ENCODE measurements around the gene MOGAT2. TPM values are rescaled to one million over a fixed set of nuclear protein-coding genes. Genes with fewer than 3 reads are reported as not detected.

MOGAT2 gene
- total and polyA plus RNA-seq, 5 experiments from 2014 or later: not detected

GRCh38 chr11:75766443-75767227 is 49.0 kb downstream of the MOGAT2 start:
- H3K4me1 Mint-ChIP-seq: peaks cover 10 to 21% (median 15%) of the 10 kb centered on the region in 4 donors
- POLR2A ChIA-PET: no interaction called here
- H3K27ac Mint-ChIP-seq: peak overlapping the region in 1 of 10 donors; percentile 27
- H3K4me3 Mint-ChIP-seq: peak overlapping the region in 2 of 10 donors; percentile 28 to 57
- no peaks in the 10 kb centered on the region for H3K9me3 Mint-ChIP-seq
- H3K36me3 Mint-ChIP-seq: no peaks in the 10 kb centered on the region
- H3K27me3 Mint-ChIP-seq: peaks cover 2 to 25% (median 12%) of the 10 kb centered on the region in 5 donors
- no peak for ATAC-seq
- no peak for DNase-seq

- Mint-ChIP-seq H3K4me3 (peak overlapping the region in 7 of 10 donors; percentile 5 to 69 (median 45)), H3K36me3 (no peaks in the 10 kb centered on the region), H3K9me3 (no peaks in the 10 kb centered on the region), H3K27me3 (peaks cover 2 to 25% (median 12%) of the 10 kb centered on the region in 5 donors), H3K27ac (peak overlapping the region in 2 of 10 donors; percentile 27 to 37), H3K4me1 (peaks cover 10 to 21% (median 15%) of the 10 kb centered on the region in 4 donors)
- DNase-seq: no peak
- ATAC-seq: no peak
- POLR2A ChIA-PET: no interaction called here
These were observed 49.6 kb downstream of the MOGAT2 start for GRCh38 chr11:75767228-75767572.

- POLR2A ChIA-PET: no interaction called here
- no peak for DNase-seq
- Mint-ChIP-seq H3K27ac (peak overlapping the region in 3 of 10 donors; percentile 32 to 71 (median 53)), H3K27me3 (peaks cover 2 to 25% (median 12%) of the 10 kb centered on the region in 5 donors), H3K9me3 (no peaks in the 10 kb centered on the region), H3K4me3 (peak overlapping the region in 9 of 10 donors; percentile 71 to 94 (median 80)), H3K4me1 (peaks cover 10 to 25% (median 15%) of the 10 kb centered on the region in 4 donors), H3K36me3 (no peaks in the 10 kb centered on the region)
- no peak for ATAC-seq
These were observed 50.1 kb downstream of the MOGAT2 start for GRCh38 chr11:75767793-75768111.

- Mint-ChIP-seq H3K36me3 (no peaks in the 10 kb centered on the region), H3K27ac (peak within 1 kb of the TSS in 8 of 10 donors; percentile 32 to 83 (median 71)), H3K9me3 (no peaks in the 10 kb centered on the region), H3K4me3 (peak within 1 kb of the TSS; percentile 71 to 94 (median 80)), H3K27me3 (peaks cover 2 to 25% (median 12%) of the 10 kb centered on the region in 5 donors), H3K4me1 (peaks cover 10 to 28% (median 15%) of the 10 kb centered on the region in 4 donors)
- ATAC-seq (peak; percentile 91 to 92), DNase-seq (peak; percentile 46 to 78 (median 63))
- POLR2A ChIA-PET: no interaction called here
These were observed 50.7 kb downstream of the MOGAT2 start, which contains the start of gene DGAT2 for GRCh38 chr11:75768112-75768908. TSS of gene DGAT2 (plus strand) at chr11:75768778. CDS start at chr11:75768992, 214 bp downstream.

DNA sequence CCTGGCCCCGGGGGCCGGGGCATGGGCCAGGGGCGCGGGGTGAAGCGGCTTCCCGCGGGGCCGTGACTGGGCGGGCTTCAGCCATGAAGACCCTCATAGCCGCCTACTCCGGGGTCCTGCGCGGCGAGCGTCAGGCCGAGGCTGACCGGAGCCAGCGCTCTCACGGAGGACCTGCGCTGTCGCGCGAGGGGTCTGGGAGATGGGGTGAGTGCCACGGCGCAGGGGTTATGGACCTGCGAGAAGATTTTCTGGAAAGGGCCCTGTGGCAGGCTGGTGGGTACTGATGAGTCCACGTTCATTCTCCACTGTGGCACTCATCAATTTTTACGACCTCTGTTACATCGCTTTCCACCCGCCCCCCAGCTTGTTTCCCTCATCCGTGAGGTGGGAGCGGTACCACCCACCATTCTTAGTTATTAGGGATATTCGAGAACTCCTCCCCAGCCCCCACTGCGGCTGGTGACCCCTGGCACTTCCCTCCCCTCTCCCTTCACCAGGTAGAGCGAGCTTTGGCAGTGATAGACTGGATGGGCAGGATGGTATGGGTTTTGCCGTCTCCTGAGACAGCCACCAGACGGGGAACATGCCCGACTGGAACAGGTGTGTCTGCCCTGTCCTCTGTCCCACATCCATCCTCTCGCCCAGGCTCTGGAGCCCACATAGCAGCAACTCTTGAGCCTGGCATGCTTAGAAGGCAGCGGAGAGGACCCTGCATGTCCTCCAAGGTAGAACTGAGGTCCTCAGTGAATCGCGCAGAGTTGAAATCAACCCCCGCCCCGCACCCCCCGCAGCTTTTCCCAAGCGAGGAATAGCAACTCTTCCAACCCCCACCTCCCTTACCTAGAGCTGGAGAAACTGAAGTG is 51.5 kb downstream of the MOGAT2 start:
- peak overlapping the region; percentile 65 to 83 (median 72) for H3K4me3 Mint-ChIP-seq
- no peaks in the 10 kb centered on the region for H3K9me3 Mint-ChIP-seq
- H3K27me3 Mint-ChIP-seq: peaks cover 2 to 25% (median 12%) of the 10 kb centered on the region in 5 donors
- peak; percentile 9 to 19 for ATAC-seq
- H3K36me3 Mint-ChIP-seq: no peaks in the 10 kb centered on the region
- peaks cover 8 to 34% (median 15%) of the 10 kb centered on the region in 4 donors for H3K4me1 Mint-ChIP-seq
- peak in 1 of 10 donors; percentile 3 for DNase-seq
- peak overlapping the region in 2 of 10 donors; percentile 53 to 54 for H3K27ac Mint-ChIP-seq
- POLR2A ChIA-PET: no interaction called here

- Mint-ChIP-seq H3K4me3 (peak overlapping the region in 7 of 10 donors; percentile 50 to 83 (median 56)), H3K36me3 (no peaks in the 10 kb centered on the region), H3K27me3 (peaks cover 2 to 25% (median 12%) of the 10 kb centered on the region in 5 donors), H3K9me3 (no peaks in the 10 kb centered on the region), H3K27ac (peak overlapping the region in 1 of 10 donors; percentile 31), H3K4me1 (peaks cover 8 to 37% (median 15%) of the 10 kb centered on the region in 4 donors)
- ATAC-seq (no peak), DNase-seq (no peak)
- POLR2A ChIA-PET: no interaction called here
These were observed 52.5 kb downstream of the MOGAT2 start for GRCh38 chr11:75770102-75770501.

GRCh38 chr11:75771646-75772410 is 54.2 kb downstream of the MOGAT2 start:
- no peak overlapping the region for H3K27ac Mint-ChIP-seq
- no peak for DNase-seq
- no peak overlapping the region for H3K4me3 Mint-ChIP-seq
- H3K9me3 Mint-ChIP-seq: no peaks in the 10 kb centered on the region
- no peak for ATAC-seq
- peaks cover 8 to 38% (median 15%) of the 10 kb centered on the region in 4 donors for H3K4me1 Mint-ChIP-seq
- POLR2A ChIA-PET: interaction anchor here (1.1 kb wide), 1 partner anchor 29 kb away, joined by 3 read pairs; no protein-coding TSS in a partner anchor
- no peaks in the 10 kb centered on the region for H3K36me3 Mint-ChIP-seq
- peaks cover 2 to 20% (median 12%) of the 10 kb centered on the region in 5 donors for H3K27me3 Mint-ChIP-seq

- Mint-ChIP-seq H3K4me3 (no peak overlapping the region), H3K27ac (peak overlapping the region in 3 of 10 donors; percentile 3 to 39 (median 4)), H3K36me3 (no peaks in the 10 kb centered on the region), H3K9me3 (no peaks in the 10 kb centered on the region), H3K4me1 (peaks cover 2 to 41% (median 5%) of the 10 kb centered on the region in 4 donors), H3K27me3 (peaks cover 2 to 11% (median 10%) of the 10 kb centered on the region in 5 donors)
- POLR2A ChIA-PET: no interaction called here
- peak in 1 of 10 donors; percentile 18 for DNase-seq
- ATAC-seq: no peak
These were observed 56.1 kb downstream of the MOGAT2 start for GRCh38 chr11:75773595-75774353.

DNA sequence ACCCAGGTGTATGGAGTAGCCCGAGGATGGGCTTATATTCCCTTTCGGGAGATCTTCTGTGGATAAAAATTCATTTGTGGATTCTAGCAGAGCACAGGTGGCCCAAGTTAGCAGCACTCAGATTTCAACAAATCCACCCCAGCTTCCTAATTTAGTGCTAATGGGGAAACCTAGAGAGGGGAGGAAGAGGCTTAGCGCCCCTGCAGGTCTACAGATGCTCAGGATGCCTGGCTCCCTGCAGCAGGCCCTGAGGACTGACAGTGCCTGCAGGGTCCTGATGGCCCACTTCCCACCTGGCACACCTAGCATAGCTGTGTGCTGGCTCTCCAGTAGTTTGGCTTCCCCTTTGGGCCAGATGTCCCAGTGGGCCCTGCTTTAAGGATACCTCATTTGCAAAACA is 57.4 kb downstream of the MOGAT2 start:
- Mint-ChIP-seq H3K27me3 (peaks cover 0 to 3% (median under 1%) of the 10 kb centered on the region in 5 donors), H3K27ac (peak overlapping the region in 1 of 10 donors; percentile 19), H3K4me3 (no peak overlapping the region), H3K36me3 (no peaks in the 10 kb centered on the region), H3K9me3 (no peaks in the 10 kb centered on the region), H3K4me1 (peaks cover 0 to 34% (median 2%) of the 10 kb centered on the region in 4 donors)
- no peak for ATAC-seq
- POLR2A ChIA-PET: no interaction called here
- no peak for DNase-seq

- H3K27ac Mint-ChIP-seq: no peak overlapping the region
- ATAC-seq (no peak), DNase-seq (no peak)
- H3K27me3 Mint-ChIP-seq: no peaks in the 10 kb centered on the region
- POLR2A ChIA-PET: no interaction called here
- H3K36me3 Mint-ChIP-seq: no peaks in the 10 kb centered on the region
- peaks cover 0 to 34% (median 1%) of the 10 kb centered on the region in 4 donors for H3K4me1 Mint-ChIP-seq
- no peaks in the 10 kb centered on the region for H3K9me3 Mint-ChIP-seq
- H3K4me3 Mint-ChIP-seq: no peak overlapping the region
These were observed 58.9 kb downstream of the MOGAT2 start for GRCh38 chr11:75776546-75776945.

All from naive thymus-derived CD8-positive, alpha-beta T cell (primary cell).